Lower leg skin (tissue), 4 donors: Measurements from ENCODE around the gene SERTAD2. TPM values are rescaled to one million over a fixed set of nuclear protein-coding genes. Genes with fewer than 3 reads are reported as not detected.

Experiments used
- DNase-seq, 2 donors: peaks; one replicate each; pipeline ENCODE4 v3.0.0-alpha.2; 2019; ENCODE audit warnings: low spot score in 2 of 2
- H3K4me3 ChIP-seq: fragments of 200-600 bp; sonication (generic); 2 replicates; pipeline ENCODE4 v1.5.1; 2017; ENCODE audit warnings: mild to moderate bottlenecking, low read depth; ENCODE audit not compliant: poor library complexity, severe bottlenecking
- CTCF ChIP-seq, 3 donors: fragments of 450-650 bp; IDR thresholded peaks; one replicate each; pipeline ENCODE4 v1.5.1; 2016; ENCODE audit warnings: antibody characterized with exemption in 3 of 3, mild to moderate bottlenecking in 3 of 3, moderate library complexity in 2 of 3
- POLR2A ChIP-seq, 2 donors: fragments of 450-650 bp; IDR thresholded peaks; one replicate each; pipeline ENCODE4 v1.6.1; 2016 to 2017; ENCODE audit warnings: antibody characterized with exemption in 2 of 2, mild to moderate bottlenecking in 1 of 2, moderate library complexity in 1 of 2
- WGBS, 2 donors: methylation state at CpG; one replicate each; pipeline ENCODE4 v1.1.5; 2018; 5-methylcytosine and 5-hydroxymethylcytosine counted together
- intact Hi-C: fragments of 100-400 bp; cut with DNase I; formaldehyde crosslinking; loops from one replicate; pipeline ENCODE4 v1.15.0; 2023; ENCODE audit warnings: low total_unique reads
- total RNA-seq, 4 donors: library from RNA; depleted of rRNA; stranded (reverse); fragments of >200 nt; gene quantifications; one replicate each; pipeline ENCODE4 v1.1.0, GENCODE V29; 2016

Gene SERTAD2
- total RNA-seq, 4 donors from 2014 or later, result 27.7 to 31.8 (median 30.7) TPM

GRCh38 chr2:64650296-64650695 lies 3.4 kb downstream of the SERTAD2 start:
- intact Hi-C loops, result no loop called here
- DNase-seq, result no peak
- TF ChIP-seq POLR2A (IDR thresholded peaks at IDR 0.05) (no peak), CTCF (IDR thresholded peaks at IDR 0.05) (no peak)
- 58 to 60% methylated on average over 5 of the region's 5 CpGs for WGBS, 2 donors
- no peak overlapping the region for H3K4me3 ChIP-seq

- peak in 1 of 2 donors; percentile 87 for DNase-seq
- 34 to 35% methylated on average over 5 of the region's 5 CpGs for WGBS, 2 donors
- TF ChIP-seq POLR2A (IDR thresholded peaks at IDR 0.05), result no peak
- no peak for TF ChIP-seq CTCF (IDR thresholded peaks at IDR 0.05)
- H3K4me3 ChIP-seq, result no peak overlapping the region
- intact Hi-C loops, result no loop called here
These were observed 4.1 kb downstream of the SERTAD2 start for GRCh38 chr2:64649626-64650025.

- TF ChIP-seq CTCF (IDR thresholded peaks at IDR 0.05) (no peak), POLR2A (IDR thresholded peaks at IDR 0.05) (no peak)
- intact Hi-C loops, result no loop called here
- H3K4me3 ChIP-seq, result no peak overlapping the region
- no peak for DNase-seq
- WGBS, 2 donors, result 51 to 56% methylated on average over 6 of the region's 6 CpGs
These were observed 4.7 kb downstream of the SERTAD2 start for GRCh38 chr2:64649013-64649484.

- no peak overlapping the region for H3K4me3 ChIP-seq
- 5 to 7% methylated on average over 9 of the region's 9 CpGs for WGBS, 2 donors
These were observed 7.5 kb downstream of the SERTAD2 start for GRCh38 chr2:64646007-64646880.

More at GRCh38 chr2:64646007-64646880, 7.5 kb downstream of the SERTAD2 start:
- intact Hi-C loops, result no loop called here
- no peak for TF ChIP-seq POLR2A (IDR thresholded peaks at IDR 0.05)
- TF ChIP-seq CTCF (IDR thresholded peaks at IDR 0.05), result peak in 1 of 3 donors; percentile 64
- peak; percentile 90 to 98 for DNase-seq
